K562 treated with DMSO at 1 percent for 12 hours (cell line): ENCODE measurements around the gene CXCL9. TPM values are rescaled to one million over a fixed set of nuclear protein-coding genes. Genes with fewer than 3 reads are reported as not detected.

Experiments
- total RNA-seq: library from RNA; unstranded; fragments of 300-600 nt; gene quantifications from 2 replicates; pipeline ENCODE4 v1.2.3, GENCODE V29; 2022; ENCODE audit not compliant: insufficient read depth

CXCL9 gene
- total RNA-seq = not detected in 2 replicates

GRCh38 chr4:76007089-76007862 is at the start of gene CXCL9:
TSS of gene CXCL9 (minus strand) at chr4:76007509. CDS start at chr4:76007449, 60 bp downstream.

DNA sequence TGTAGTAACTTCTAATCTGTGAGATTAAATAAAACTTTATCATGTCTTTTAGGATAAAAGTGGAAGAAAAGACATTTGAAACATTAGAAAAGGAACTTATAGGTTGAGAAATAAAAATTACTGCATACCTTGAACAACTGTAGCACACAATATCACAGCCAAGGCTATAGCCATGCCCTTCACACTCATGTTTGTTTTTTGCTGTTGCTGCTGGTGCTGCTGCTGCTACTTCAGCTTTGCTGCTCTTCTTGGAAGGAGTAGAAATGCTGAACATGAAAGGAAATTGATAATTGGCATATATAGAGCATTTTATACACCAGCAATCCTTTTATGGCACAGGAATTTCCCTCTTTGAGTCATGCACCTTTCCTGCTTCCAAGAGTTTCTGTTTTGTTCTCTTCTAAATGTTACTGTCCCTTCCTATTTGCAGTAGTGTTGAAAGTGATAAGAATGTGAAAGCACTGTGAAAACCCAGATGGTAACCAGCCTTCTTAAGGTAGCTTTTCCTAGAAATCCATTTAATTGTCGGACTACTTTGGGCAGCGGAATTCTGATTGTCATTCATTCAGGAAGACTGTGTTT is 28.6 kb upstream of the CXCL9 start, which contains the start of gene CXCL11:
CXCL11 (minus strand) TSS at position 272 of the 582 bp plus-strand sequence; CDS start at position 189, 83 bp downstream.

DNA sequence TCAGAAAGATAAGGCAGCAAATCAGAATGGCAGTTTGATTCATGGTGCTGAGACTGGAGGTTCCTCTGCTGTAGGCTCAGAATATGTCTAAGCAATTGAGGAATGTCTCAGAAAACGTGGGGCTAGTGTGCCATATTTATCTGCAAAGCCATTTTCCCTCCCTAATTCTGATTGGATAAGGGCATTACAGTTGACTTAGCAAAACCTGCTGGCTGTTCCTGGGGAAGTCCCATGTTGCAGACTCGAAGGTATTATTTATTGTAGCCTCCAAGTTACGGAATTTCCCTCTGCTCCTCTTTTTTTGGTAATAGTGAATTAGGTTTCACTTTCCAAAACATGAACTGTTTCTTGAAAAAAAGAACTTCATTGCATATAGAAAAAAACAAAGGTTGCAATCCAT is 16.1 kb upstream of the CXCL9 start, which contains the start of gene CXCL10:
CXCL10 (minus strand) TSS at position 109 of the 400 bp plus-strand sequence; CDS start at position 43, 66 bp downstream.

Other genes starting within 250 kb of the CXCL9 start
- not detected in 2 replicates for gene PPEF2, start 105.1 kb downstream of the CXCL9 start, total RNA-seq
- 6.7 and 27.9 TPM in 2 replicates for gene NAAA, start 66.5 kb downstream of the CXCL9 start, total RNA-seq
- gene SDAD1, start 16.6 kb downstream of the CXCL9 start, total RNA-seq = 7.7 and 20.6 TPM in 2 replicates
- 4.0 and 10.2 TPM in 2 replicates for gene CXCL10, start 16.0 kb upstream of the CXCL9 start, total RNA-seq
- gene CXCL11, start 28.6 kb upstream of the CXCL9 start, total RNA-seq = 7.9 and 20.8 TPM in 2 replicates
- 1.2 TPM in 1 of 2 replicates, not detected in the other for gene ART3, start 67.2 kb upstream of the CXCL9 start, total RNA-seq
- 16.6 and 38.4 TPM in 2 replicates for gene NUP54, start 140.9 kb upstream of the CXCL9 start, total RNA-seq
- gene SCARB2, start 206.3 kb upstream of the CXCL9 start, total RNA-seq = 14.1 and 43.7 TPM in 2 replicates
- 9.7 and 15.2 TPM in 2 replicates for gene FAM47E, start 244.2 kb upstream of the CXCL9 start, total RNA-seq